GM12878 (cell line): ENCODE results near the gene SLC6A9. TPM values are rescaled to one million over a fixed set of nuclear protein-coding genes. Genes with fewer than 3 reads are reported as not detected.

Source experiments
- ATAC-seq: fragments of 200-7000 bp; cut with Tn5 transposase; 3 replicates; pipeline ENCODE4 v1.9.1; 2020; ENCODE audit warnings: mild to moderate bottlenecking, moderate library complexity
- BruUV-seq: library from RNA; stranded (reverse); fragments of 400-500 nt; replicated peaks from 2 replicates; lab custom pipeline; 2021; lab: Mats Ljungman, UMichigan
- CTCF ChIA-PET: fragments of 300-600 bp; sonication (Branson Sonifier 250); formaldehyde crosslinking; extraction: SDS; loops from one replicate; lab custom pipeline; 2021; ENCODE audit warnings: inconsistent platforms; lab: Yijun Ruan, JAX
- POLR2A ChIA-PET: fragments of 350-600 bp; formaldehyde crosslinking; extraction: SDS; loops from one replicate; lab custom pipeline; 2021; ENCODE audit warnings: inconsistent platforms; lab: Charles Lee
- RAD21 ChIA-PET: fragments of 300-600 bp; sonication (Branson Sonifier 250); formaldehyde crosslinking; loops from one replicate; lab custom pipeline; 2023; ENCODE audit warnings: antibody characterized with exemption; ENCODE audit not compliant: unreplicated experiment; lab: Charles Lee
- SMC1A ChIA-PET: fragments of 300-600 bp; sonication (Branson Sonifier 250); formaldehyde crosslinking; loops from one replicate; lab custom pipeline; 2023; ENCODE audit not compliant: unreplicated experiment, uncharacterized antibody; lab: Charles Lee
- DNase-seq: peaks from one replicate; pipeline ENCODE4 v3.0.0-alpha.2; 2011; ENCODE audit warnings: low read depth, low spot score
- FAIRE-seq: peaks from 3 replicates; lab custom pipeline; 2011; peaks lifted over from hg19 to GRCh38; lab: Jason Lieb, UNC
- H2AFZ ChIP-seq: 2 replicates; pipeline ENCODE4 v1.6.0; 2011; ENCODE audit warnings: low read depth, low read length, control low read depth; ENCODE audit not compliant: control insufficient read depth
- H3K27ac ChIP-seq: 2 replicates; pipeline ENCODE4 v1.5.1; 2011; ENCODE audit warnings: control low read depth; ENCODE audit not compliant: control insufficient read depth, insufficient read depth
- H3K27me3 ChIP-seq, 2 experiments: replicated peaks in 1 of 2; 2 replicates each; pipeline versions ENCODE4 v1.6.0 to v1.6.1; 2011; ENCODE audit warnings: low read length in 1 of 2; ENCODE audit not compliant: control insufficient read depth in 2 of 2, insufficient read depth in 2 of 2
- H3K36me3 ChIP-seq, 2 experiments: 2 replicates each; pipeline ENCODE4 v1.5.1; 2011; ENCODE audit warnings: low read length in 1 of 2; ENCODE audit not compliant: control insufficient read depth in 2 of 2, insufficient read depth in 2 of 2
- H3K4me1 ChIP-seq: 2 replicates; pipeline ENCODE4 v1.6.1; 2011; ENCODE audit warnings: mild to moderate bottlenecking, low read length, moderate library complexity, mixed read lengths; ENCODE audit not compliant: control insufficient read depth, insufficient read depth
- H3K4me2 ChIP-seq: 2 replicates; pipeline ENCODE4 v1.6.0; 2011; ENCODE audit warnings: control low read depth; ENCODE audit not compliant: control insufficient read depth, insufficient read depth
- H3K4me3 ChIP-seq: fragments of 200-600 bp; sonication (generic); 2 replicates; pipeline ENCODE4 v1.5.1; 2016
- H3K79me2 ChIP-seq: 2 replicates; pipeline ENCODE4 v1.6.0; 2011; ENCODE audit warnings: low read length; ENCODE audit not compliant: control insufficient read depth, insufficient read depth
- H3K9ac ChIP-seq: 2 replicates; pipeline ENCODE4 v1.8.0; 2011; ENCODE audit warnings: low read length, control low read depth, mixed read lengths; ENCODE audit not compliant: control insufficient read depth, insufficient read depth
- H3K9me3 ChIP-seq: replicated peaks from 3 replicates; pipeline ENCODE4 v1.5.1; 2011; ENCODE audit warnings: mild to moderate bottlenecking, low read length; ENCODE audit not compliant: control insufficient read depth, insufficient read depth
- H4K20me1 ChIP-seq: 2 replicates; pipeline ENCODE4 v1.6.0; 2011; ENCODE audit not compliant: control insufficient read depth, insufficient read depth
- ATF2 ChIP-seq: IDR thresholded peaks from 2 replicates; pipeline ENCODE4 v1.6.1; 2012; ENCODE audit warnings: low read length, inconsistent platforms
- BCL3 ChIP-seq: IDR thresholded peaks from 2 replicates; pipeline ENCODE4 v1.6.1; 2011; ENCODE audit warnings: borderline replicate concordance, low read depth, mild to moderate bottlenecking, moderate library complexity, low read length; ENCODE audit not compliant: insufficient read depth, poor library complexity, severe bottlenecking
- BMI1 ChIP-seq: fragments of 450-650 bp; IDR thresholded peaks from 2 replicates; pipeline ENCODE4 v1.6.1; 2016; ENCODE audit warnings: mild to moderate bottlenecking, moderate library complexity, borderline replicate concordance
- CREB1 ChIP-seq: IDR thresholded peaks from 2 replicates; pipeline ENCODE4 v1.6.1; 2012; ENCODE audit warnings: low read depth, mild to moderate bottlenecking, inconsistent platforms
- EED ChIP-seq: sonication (generic); IDR thresholded peaks from 2 replicates; pipeline ENCODE4 v1.6.1; 2016; ENCODE audit warnings: antibody characterized with exemption, low read depth
- FOXK2 ChIP-seq: fragments of 450-650 bp; IDR thresholded peaks from 2 replicates; pipeline ENCODE4 v1.6.1; 2017; ENCODE audit warnings: mild to moderate bottlenecking, moderate library complexity
- FOXM1 ChIP-seq: IDR thresholded peaks from 2 replicates; pipeline ENCODE4 v1.6.1; 2012; ENCODE audit warnings: low read depth, mild to moderate bottlenecking, inconsistent platforms, low read length, moderate library complexity
- JUNB ChIP-seq: IDR thresholded peaks from 2 replicates; pipeline ENCODE4 v1.6.1; 2016; ENCODE audit warnings: antibody characterized with exemption, mild to moderate bottlenecking
- MAX ChIP-seq: IDR thresholded peaks from 2 replicates; pipeline ENCODE4 v1.6.1; 2012; ENCODE audit warnings: low read depth, low read length, improper control_type of control experiment
- NBN ChIP-seq: fragments of 450-650 bp; IDR thresholded peaks from 2 replicates; pipeline ENCODE4 v1.6.1; 2016
- REST ChIP-seq: IDR thresholded peaks from 2 replicates; pipeline ENCODE4 v1.6.1; 2012; ENCODE audit warnings: mild to moderate bottlenecking, low read depth, low read length
- SREBF1 ChIP-seq: IDR thresholded peaks from 2 replicates; pipeline ENCODE4 v1.6.1; 2012; ENCODE audit warnings: mild to moderate bottlenecking, low read length
- SUZ12 ChIP-seq: fragments of 200-600 bp; sonication (generic); IDR thresholded peaks from one replicate; pipeline ENCODE4 v1.6.1; 2018; ENCODE audit warnings: antibody characterized with exemption, mild to moderate bottlenecking; ENCODE audit not compliant: unreplicated experiment
- YY1 ChIP-seq: IDR thresholded peaks from 2 replicates; pipeline ENCODE4 v1.6.1; 2011; ENCODE audit warnings: low read depth, mild to moderate bottlenecking, low read length
- ZBTB11 ChIP-seq: fragments of 450-650 bp; formaldehyde crosslinking; IDR thresholded peaks from 2 replicates; pipeline ENCODE4 v1.5.0; 2022; ENCODE audit warnings: mild to moderate bottlenecking, missing genetic modification characterization
- WGBS: methylation state at CpG from one replicate; pipeline ENCODE4 v1.1.6; 2016; ENCODE audit warnings: low lambda C conversion rate; ENCODE audit not compliant: insufficient replicate concordance, insufficient coverage; ENCODE audit errors: missing lambda C conversion rate; 5-methylcytosine and 5-hydroxymethylcytosine counted together
- in situ Hi-C: fragments of 300-500 bp; cut with MboI; formaldehyde crosslinking; loops from 9 replicates; pipeline ENCODE4 v1.14.3; 2018; ENCODE audit warnings: mixed read lengths
- intact Hi-C: fragments of 100-400 bp; cut with micrococcal nuclease; formaldehyde crosslinking; loops from one replicate; pipeline ENCODE4 v1.14.2; 2022; ENCODE audit not compliant: unreplicated experiment
- polyA plus RNA-seq, 11 experiments: library from polyadenylated mRNA; depleted of rRNA in 4 of 11; unstranded in 6 of 11; stranded (reverse) in 5 of 11; fragments of >200 nt; fragmentation: Nextera tagmentation in 4 of 11; fragmentation: Illumina TruSeq in 1 of 11; extraction: Ambion mirVana in 4 of 11; extraction: Trizol in 1 of 11; gene quantifications; 1 replicate in 1 of 11; 2 replicates in 10 of 11; pipeline versions ENCODE4 v1.2.1 to v1.2.3, GENCODE V29; 2011 to 2016; ENCODE audit warnings: inconsistent platforms in 2 of 11, missing spikeins in 2 of 11, low read depth in 1 of 11
- total RNA-seq, 4 experiments: library from RNA; depleted of rRNA in 3 of 4; stranded (reverse); fragments of >200 nt in 3 of 4; fragmentation: Illumina TruSeq in 1 of 4; extraction: Trizol in 1 of 4; gene quantifications; 2 replicates each; pipeline versions ENCODE4 v1.2.1 to v1.2.3, GENCODE V29; 2013 to 2021

Gene SLC6A9
- total and polyA plus RNA-seq, 10 of the 15 experiments (the other 5 are each of a cell fraction or from before 2014, with no cell fraction given) = 0.02 to 2.0 (median 0.63) TPM

GRCh38 chr1:44010935-44011471 lies 20.3 kb downstream of the SLC6A9 start:
- H3K4me3 ChIP-seq = no peak overlapping the region
- H2AFZ ChIP-seq = no peak overlapping the region
- no peaks in the 10 kb centered on the region for H3K9me3 ChIP-seq
- ChIA-PET SMC1A (no interaction called here), POLR2A (no interaction called here), CTCF (interaction anchor here (1.0 to 1.6 kb wide), 3 partner anchors 17 to 37 kb away, joined by 3 to 16 read pairs (median 5); no protein-coding TSS in a partner anchor), RAD21 (no interaction called here)
- no peaks in the 10 kb centered on the region for H3K36me3 ChIP-seq
- intact Hi-C loops = no loop called here
- in situ Hi-C loops = no loop called here
- no peak overlapping the region for H3K4me2 ChIP-seq
- H3K79me2 ChIP-seq = no peaks in the 10 kb centered on the region
- ATAC-seq = no peak
- DNase-seq = no peak
- H3K9ac ChIP-seq = no peak overlapping the region
- H3K4me1 ChIP-seq = no peaks in the 10 kb centered on the region
- H3K27ac ChIP-seq = no peak overlapping the region
- no peak for FAIRE-seq
- WGBS = 53% methylated on average over 11 of the region's 11 CpGs
- H3K27me3 ChIP-seq = no peaks in the 10 kb centered on the region; a peak in 1 of 4 replicates
- no TSS peak for BruUV-seq
- no peaks in the 10 kb centered on the region for H4K20me1 ChIP-seq
- TF ChIP-seq BMI1 = no peak
- TF ChIP-seq ZBTB11 = no peak
- no peak for TF ChIP-seq FOXM1
- no peak for TF ChIP-seq CREB1
- no peak for TF ChIP-seq ATF2
- no peak for TF ChIP-seq SREBF1
- TF ChIP-seq SUZ12 = no peak
- TF ChIP-seq MAX = no peak
- TF ChIP-seq NBN = no peak
- no peak for TF ChIP-seq REST
- TF ChIP-seq EED = no peak
- TF ChIP-seq BCL3 = no peak
- TF ChIP-seq FOXK2 = no peak
- TF ChIP-seq JUNB = no peak
- no peak for TF ChIP-seq YY1
